Fibroblast of the aortic adventitia (primary cell): ENCODE measurements around the gene GPRC5B. TPM values are rescaled to one million over a fixed set of nuclear protein-coding genes. Genes with fewer than 3 reads are reported as not detected.

ENCODE experiments used
- DNase-seq: peaks from one replicate; pipeline ENCODE4 v3.0.0-alpha.2; 2010; ENCODE audit warnings: low read depth
- H3K4me3 ChIP-seq: 2 replicates; pipeline ENCODE4 v1.5.1; 2011; ENCODE audit warnings: low read depth, mild to moderate bottlenecking, control low read depth, low read length, moderate library complexity
- total RNA-seq: library from RNA; depleted of rRNA; stranded (reverse); fragments of >200 nt; gene quantifications from 2 replicates; pipeline ENCODE4 v1.2.3, GENCODE V29; 2012; ENCODE audit warnings: low replicate concordance
- TF ChIP-seq, protein P1 (sequence below): IDR thresholded peaks from 2 replicates; pipeline ENCODE4 v1.5.1; 2011; ENCODE audit warnings: mild to moderate bottlenecking, low read length, control low read depth, inconsistent platforms; ENCODE audit not compliant: insufficient read depth

The GPRC5B gene
- total RNA-seq, 1 donor, result 20.2 TPM

DNA sequence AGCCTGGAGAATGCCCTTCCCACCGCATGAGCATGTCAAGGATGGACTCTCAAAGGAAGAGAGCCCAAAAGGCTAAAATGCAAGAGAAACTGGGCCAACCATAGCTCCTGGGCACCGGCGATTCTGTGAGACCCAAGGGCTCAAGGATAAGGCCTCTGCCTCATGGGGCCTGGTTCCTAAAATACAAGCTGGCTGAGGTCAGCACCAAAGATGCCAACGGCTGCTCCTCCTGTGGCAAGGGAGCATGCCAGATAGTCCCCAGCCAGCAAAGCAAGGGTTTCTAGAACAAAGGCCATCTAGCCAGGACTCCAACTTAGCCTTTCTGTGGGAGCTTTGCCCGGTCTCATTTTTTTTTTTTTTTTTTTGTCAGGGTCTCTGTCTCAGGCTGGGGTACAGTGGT is 20.1 kb downstream of the GPRC5B start:
- DNase-seq, result no peak
- TF ChIP-seq, protein P1, sequence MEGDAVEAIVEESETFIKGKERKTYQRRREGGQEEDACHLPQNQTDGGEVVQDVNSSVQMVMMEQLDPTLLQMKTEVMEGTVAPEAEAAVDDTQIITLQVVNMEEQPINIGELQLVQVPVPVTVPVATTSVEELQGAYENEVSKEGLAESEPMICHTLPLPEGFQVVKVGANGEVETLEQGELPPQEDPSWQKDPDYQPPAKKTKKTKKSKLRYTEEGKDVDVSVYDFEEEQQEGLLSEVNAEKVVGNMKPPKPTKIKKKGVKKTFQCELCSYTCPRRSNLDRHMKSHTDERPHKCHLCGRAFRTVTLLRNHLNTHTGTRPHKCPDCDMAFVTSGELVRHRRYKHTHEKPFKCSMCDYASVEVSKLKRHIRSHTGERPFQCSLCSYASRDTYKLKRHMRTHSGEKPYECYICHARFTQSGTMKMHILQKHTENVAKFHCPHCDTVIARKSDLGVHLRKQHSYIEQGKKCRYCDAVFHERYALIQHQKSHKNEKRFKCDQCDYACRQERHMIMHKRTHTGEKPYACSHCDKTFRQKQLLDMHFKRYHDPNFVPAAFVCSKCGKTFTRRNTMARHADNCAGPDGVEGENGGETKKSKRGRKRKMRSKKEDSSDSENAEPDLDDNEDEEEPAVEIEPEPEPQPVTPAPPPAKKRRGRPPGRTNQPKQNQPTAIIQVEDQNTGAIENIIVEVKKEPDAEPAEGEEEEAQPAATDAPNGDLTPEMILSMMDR, result no peak
- H3K4me3 ChIP-seq, result no peak overlapping the region

DNA sequence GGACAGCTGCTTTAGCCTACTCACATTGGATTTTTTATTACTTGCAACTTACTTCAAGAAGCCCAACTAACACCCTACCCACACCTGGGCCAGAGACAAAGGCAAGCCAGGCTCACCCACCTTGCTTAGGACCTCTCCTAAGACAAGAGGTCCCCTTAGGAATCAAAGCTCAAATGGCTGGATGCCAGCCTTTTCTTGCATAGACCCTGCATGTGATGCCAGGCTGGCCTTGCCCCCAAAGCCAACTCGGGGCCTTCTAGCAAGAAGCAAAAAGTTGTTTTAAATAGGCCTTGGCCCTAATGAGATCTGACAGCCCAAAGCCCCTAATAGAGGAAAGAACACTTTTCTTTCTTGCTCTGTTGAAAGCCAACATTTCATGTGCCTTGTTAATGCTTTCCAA is 20.7 kb downstream of the GPRC5B start:
- TF ChIP-seq, protein P1, result no peak
- DNase-seq, result no peak
- no peak overlapping the region for H3K4me3 ChIP-seq

GRCh38 chr16:19861811-19862327 is 22.8 kb downstream of the GPRC5B start:
- TF ChIP-seq, protein P1, result no peak
- H3K4me3 ChIP-seq, result no peak overlapping the region

DNA sequence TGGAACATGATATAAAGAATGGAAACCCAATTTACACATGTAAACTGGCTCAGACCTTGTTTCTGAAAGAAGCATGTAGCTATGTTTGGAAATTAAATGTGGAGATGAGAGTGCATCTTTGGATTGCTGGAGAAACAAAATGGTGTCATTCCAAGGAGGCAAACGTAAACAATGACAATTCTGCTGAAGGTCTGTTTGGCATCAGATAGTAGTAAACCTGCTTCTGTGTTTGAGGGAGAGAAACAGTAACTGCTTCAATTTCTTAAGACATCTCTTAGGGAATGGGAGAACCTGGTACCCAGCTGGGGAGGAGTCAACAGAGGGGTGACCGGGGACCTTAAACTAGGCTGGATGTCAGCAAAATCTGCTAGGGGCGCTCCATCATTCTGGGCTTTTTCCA is 23.5 kb downstream of the GPRC5B start:
- DNase-seq, result no peak
- TF ChIP-seq, protein P1, result no peak
- no peak overlapping the region for H3K4me3 ChIP-seq

More at GRCh38 chr16:19861811-19862327, 22.8 kb downstream of the GPRC5B start:
- no peak for DNase-seq

GRCh38 chr16:19860166-19861041 is 24.2 kb downstream of the GPRC5B start:
- no peak overlapping the region for H3K4me3 ChIP-seq
- TF ChIP-seq, protein P1, result no peak
- DNase-seq, result peak; percentile 65

- no peak for DNase-seq
- TF ChIP-seq, protein P1, result no peak
- H3K4me3 ChIP-seq, result no peak overlapping the region
Observed at GRCh38 chr16:19859603-19860002, 25.0 kb downstream of the GPRC5B start.
